ENCODE data around the gene RFXANK. TPM values are rescaled to one million over a fixed set of nuclear protein-coding genes. Genes with fewer than 3 reads are reported as not detected.

The RFXANK gene
- total and polyA plus RNA-seq, 2 donors (not counting 1 experiment from before 2014, with no cell fraction given), result 77.9 to 100 TPM

DNA sequence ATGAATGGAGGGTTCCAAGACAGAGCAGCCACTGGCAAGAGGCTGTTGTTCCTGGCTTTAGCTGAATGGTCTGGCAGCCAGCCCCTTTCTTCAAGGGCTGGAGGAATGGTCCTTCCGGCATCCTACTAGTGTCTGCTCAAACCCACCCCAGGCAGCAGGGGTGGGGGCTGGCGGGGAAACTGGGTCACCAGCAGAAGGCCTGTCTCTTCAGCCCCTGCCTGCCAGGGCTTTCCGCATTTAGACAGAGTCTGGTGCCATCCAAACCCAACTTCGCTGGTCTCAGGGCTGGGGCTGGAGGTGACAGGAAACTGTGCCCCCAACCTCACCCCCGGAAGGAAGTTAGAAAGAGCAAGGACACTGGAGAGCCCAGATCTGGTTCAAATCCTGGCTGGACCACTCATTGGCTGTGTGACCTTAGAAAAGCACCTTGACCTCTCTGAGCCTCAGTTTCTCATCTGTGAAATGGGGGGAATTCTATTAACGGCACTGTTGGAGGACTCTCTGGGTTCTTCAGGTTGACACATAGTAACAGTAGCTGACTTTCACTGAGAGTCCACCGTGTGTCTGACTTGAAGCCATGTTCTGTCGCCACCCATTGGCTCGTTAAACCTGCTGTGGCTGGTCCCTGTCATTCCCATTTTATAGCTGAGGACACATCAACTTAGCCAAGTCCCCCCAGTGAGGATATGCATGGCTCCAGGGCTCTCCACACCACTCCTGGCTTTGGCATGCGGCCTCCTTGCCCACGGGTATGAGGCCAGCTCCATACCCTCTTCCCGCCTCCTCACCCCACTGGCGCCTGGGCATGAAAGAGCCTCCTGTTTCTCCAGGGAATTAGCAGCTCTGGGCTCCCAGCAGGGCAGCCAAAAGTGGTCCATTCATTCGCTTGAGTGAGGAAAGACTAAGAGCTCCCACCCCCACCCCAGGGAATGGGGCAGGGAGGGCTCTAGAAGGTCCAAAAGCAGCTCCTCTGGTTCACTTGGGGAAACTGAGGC, 13.7 kb downstream of the RFXANK start:
- peaks cover 30% of the 10 kb centered on the region for H3K4me1 Mint-ChIP-seq
- no peak overlapping the region for H3K27ac ChIP-seq (ENCODE audit: low read length in 2 of 2)
- peaks cover 0 to 14% (median 4%) of the 10 kb centered on the region in 3 donors for H3K9me3 ChIP-seq (ENCODE audit: control extremely low read depth in 1 of 3, control insufficient read depth in 2 of 3, insufficient read depth in 1 of 3, low read length in 2 of 3)
- ChIA-PET POLR2A (interaction anchor here (0.6 kb wide), 1 partner anchor 9 kb away, joined by 3 read pairs; no protein-coding TSS in a partner anchor), CTCF (no interaction called here)
- no peak overlapping the region for H3K4me3 ChIP-seq (ENCODE audit: control extremely low read depth in 1 of 5, extremely low read depth in 1 of 5, insufficient read depth in 1 of 5, low read depth in 2 of 5, low read length in 4 of 5)
- no peaks in the 10 kb centered on the region for H4K20me1 ChIP-seq (ENCODE audit: control insufficient read depth, insufficient read depth, low read length, poor library complexity, severe bottlenecking)
- peaks cover 23 to 33% of the 10 kb centered on the region in 2 donors for H3K4me1 ChIP-seq (ENCODE audit: control insufficient read depth in 2 of 2, insufficient read depth in 2 of 2, low read length in 2 of 2)
- peaks cover 0 to 18% (median 4%) of the 10 kb centered on the region in 4 experiments for H3K27me3 ChIP-seq (replicated peaks in 1 of 4; ENCODE audit: control extremely low read depth in 1 of 4, control insufficient read depth in 3 of 4, insufficient read depth in 4 of 4, low read length in 3 of 4)
- WGBS (ENCODE audit: insufficient coverage), result 68% methylated on average over 11 of the region's 14 CpGs
- peak; percentile 2 for DNase-seq
- no peaks in the 10 kb centered on the region for H3K36me3 ChIP-seq (replicated peaks in 1 of 2; ENCODE audit: control extremely low read depth in 1 of 2, control insufficient read depth in 1 of 2, extremely low read depth in 1 of 2, insufficient read depth in 2 of 2, low read length in 1 of 2)
- TF ChIP-seq, protein P1, sequence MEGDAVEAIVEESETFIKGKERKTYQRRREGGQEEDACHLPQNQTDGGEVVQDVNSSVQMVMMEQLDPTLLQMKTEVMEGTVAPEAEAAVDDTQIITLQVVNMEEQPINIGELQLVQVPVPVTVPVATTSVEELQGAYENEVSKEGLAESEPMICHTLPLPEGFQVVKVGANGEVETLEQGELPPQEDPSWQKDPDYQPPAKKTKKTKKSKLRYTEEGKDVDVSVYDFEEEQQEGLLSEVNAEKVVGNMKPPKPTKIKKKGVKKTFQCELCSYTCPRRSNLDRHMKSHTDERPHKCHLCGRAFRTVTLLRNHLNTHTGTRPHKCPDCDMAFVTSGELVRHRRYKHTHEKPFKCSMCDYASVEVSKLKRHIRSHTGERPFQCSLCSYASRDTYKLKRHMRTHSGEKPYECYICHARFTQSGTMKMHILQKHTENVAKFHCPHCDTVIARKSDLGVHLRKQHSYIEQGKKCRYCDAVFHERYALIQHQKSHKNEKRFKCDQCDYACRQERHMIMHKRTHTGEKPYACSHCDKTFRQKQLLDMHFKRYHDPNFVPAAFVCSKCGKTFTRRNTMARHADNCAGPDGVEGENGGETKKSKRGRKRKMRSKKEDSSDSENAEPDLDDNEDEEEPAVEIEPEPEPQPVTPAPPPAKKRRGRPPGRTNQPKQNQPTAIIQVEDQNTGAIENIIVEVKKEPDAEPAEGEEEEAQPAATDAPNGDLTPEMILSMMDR (IDR thresholded peaks at IDR 0.05), result no peak
- TF ChIP-seq EZH2 (IDR thresholded peaks at IDR 0.05; ENCODE audit: borderline replicate concordance, insufficient read depth, low read depth, low read length, poor library complexity, severe bottlenecking), result no peak
- ATAC-seq (ENCODE audit: low read depth), result no peak
- peaks cover 3% of the 10 kb centered on the region for H3K9me3 Mint-ChIP-seq (ENCODE audit: insufficient read depth)
- no peak overlapping the region for H3K4me2 ChIP-seq (replicated peaks; ENCODE audit: low read depth, low read length, poor library complexity, severe bottlenecking)
- intact Hi-C loops (cut with micrococcal nuclease), result no loop called here
- no peak overlapping the region for H3K4me3 Mint-ChIP-seq
- peaks cover 14% of the 10 kb centered on the region for H3K27me3 Mint-ChIP-seq
- H3K9ac ChIP-seq (ENCODE audit: low read length), result no peak overlapping the region
- peaks cover 17% of the 10 kb centered on the region for H3K79me2 ChIP-seq (ENCODE audit: control insufficient read depth, insufficient read depth, low read length)
- no peak overlapping the region for H2AFZ ChIP-seq (ENCODE audit: insufficient read depth, low read depth, low read length, poor library complexity, severe bottlenecking)
- no peak overlapping the region for H3K27ac Mint-ChIP-seq

DNA sequence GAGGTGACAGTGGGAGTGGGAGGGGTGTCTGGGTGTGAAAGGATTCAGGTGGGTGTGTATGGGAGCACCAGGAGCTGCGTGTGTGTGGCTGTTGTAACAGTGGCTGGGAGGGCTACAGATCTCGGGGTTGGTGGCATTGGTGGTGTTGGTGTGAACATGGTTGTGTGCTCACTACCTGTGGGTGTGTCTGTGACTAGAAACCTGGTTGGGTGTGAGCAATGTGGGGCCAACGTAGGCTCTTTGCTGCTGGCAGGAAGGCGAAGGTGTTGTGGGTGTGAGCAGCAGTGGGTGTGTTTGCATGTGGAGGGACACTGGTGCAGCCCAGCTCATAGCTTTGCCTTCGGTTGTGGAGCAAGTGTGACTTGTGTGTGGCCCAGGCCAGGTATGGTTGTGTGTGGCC, 14.9 kb downstream of the RFXANK start:
- DNase-seq, result no peak
- Histone ChIP-seq H4K20me1 (ENCODE audit: control insufficient read depth, insufficient read depth, low read length, poor library complexity, severe bottlenecking) (no peaks in the 10 kb centered on the region), H3K27me3 (replicated peaks in 1 of 4; ENCODE audit: control extremely low read depth in 1 of 4, control insufficient read depth in 3 of 4, insufficient read depth in 4 of 4, low read length in 3 of 4) (peaks cover 0 to 27% (median 11%) of the 10 kb centered on the region in 4 experiments), H3K4me1 (ENCODE audit: control insufficient read depth in 2 of 2, insufficient read depth in 2 of 2, low read length in 2 of 2) (peaks cover 27 to 33% of the 10 kb centered on the region in 2 donors), H3K4me3 (ENCODE audit: control extremely low read depth in 1 of 5, extremely low read depth in 1 of 5, insufficient read depth in 1 of 5, low read depth in 2 of 5, low read length in 4 of 5) (no peak overlapping the region), H2AFZ (ENCODE audit: insufficient read depth, low read depth, low read length, poor library complexity, severe bottlenecking) (no peak overlapping the region), H3K27ac (ENCODE audit: low read length in 2 of 2) (no peak overlapping the region), H3K9ac (ENCODE audit: low read length) (no peak overlapping the region), H3K4me2 (replicated peaks; ENCODE audit: low read depth, low read length, poor library complexity, severe bottlenecking) (peak overlapping the region; percentile 36), H3K9me3 (ENCODE audit: control extremely low read depth in 1 of 3, control insufficient read depth in 2 of 3, insufficient read depth in 1 of 3, low read length in 2 of 3) (peaks cover 0 to 14% (median 4%) of the 10 kb centered on the region in 3 donors), H3K79me2 (ENCODE audit: control insufficient read depth, insufficient read depth, low read length) (peaks cover 17% of the 10 kb centered on the region), H3K36me3 (replicated peaks in 1 of 2; ENCODE audit: control extremely low read depth in 1 of 2, control insufficient read depth in 1 of 2, extremely low read depth in 1 of 2, insufficient read depth in 2 of 2, low read length in 1 of 2) (no peaks in the 10 kb centered on the region)
- Mint-ChIP-seq H3K4me1 (peaks cover 30% of the 10 kb centered on the region), H3K9me3 (ENCODE audit: insufficient read depth) (peaks cover 3% of the 10 kb centered on the region), H3K27ac (peak overlapping the region; percentile 37), H3K4me3 (peak overlapping the region; percentile 49), H3K27me3 (peaks cover 20% of the 10 kb centered on the region)
- ChIA-PET POLR2A (no interaction called here), CTCF (no interaction called here)
- no peak for ATAC-seq (ENCODE audit: low read depth)
- intact Hi-C loops (cut with micrococcal nuclease), result loop anchor here (1.0 kb wide), 1 partner anchor 14 kb away; no protein-coding TSS in a partner anchor
- 59% methylated on average over 5 of the region's 5 CpGs for WGBS (ENCODE audit: insufficient coverage)
- TF ChIP-seq, protein P1 (IDR thresholded peaks at IDR 0.05), result no peak

All from B cell (primary cell).